ENCODE results near the gene MSI2.

MSI2 gene

DNA sequence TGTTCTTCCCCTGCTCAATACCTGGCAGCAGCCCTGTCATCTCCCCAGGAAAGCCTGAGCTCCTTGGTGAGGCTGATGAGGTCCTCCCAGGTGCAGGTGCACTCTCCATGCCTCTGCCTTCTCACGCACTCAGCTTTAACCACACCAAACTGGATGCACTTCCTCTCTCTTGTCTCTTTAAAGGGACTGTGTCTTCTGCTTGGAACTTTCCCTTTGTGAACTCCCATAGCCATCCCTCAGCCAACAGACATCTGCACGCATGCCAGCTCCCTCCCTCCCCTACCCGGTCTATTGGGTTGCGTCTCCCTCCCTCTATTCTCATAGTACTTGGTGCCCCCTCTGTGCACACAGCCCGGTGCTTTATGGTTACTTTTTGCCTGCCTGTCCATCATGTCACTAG, 231.2 kb downstream of the MSI2 start:
- Histone ChIP-seq H3K79me1 (ENCODE audit: low read length) (no peaks in the 10 kb centered on the region), H3K18ac (ENCODE audit: low read length) (no peak overlapping the region), H3K56ac (ENCODE audit: low read length) (no peak overlapping the region), H3K36me3 (ENCODE audit: control insufficient read depth, insufficient read depth, low read length) (no peaks in the 10 kb centered on the region), H2BK5ac (ENCODE audit: low read length) (no peak overlapping the region), H3K4me3 (ENCODE audit: low read length) (no peak overlapping the region), H3K27me3 (ENCODE audit: insufficient read depth, low read length, poor library complexity) (no peaks in the 10 kb centered on the region), H2BK120ac (ENCODE audit: low read depth, low read length) (no peak overlapping the region), H3K9ac (ENCODE audit: low read length) (no peak overlapping the region), H4K8ac (ENCODE audit: low read depth, low read length) (no peak overlapping the region), H3K79me2 (ENCODE audit: control insufficient read depth, insufficient read depth, low read length) (no peaks in the 10 kb centered on the region), H3K27ac (ENCODE audit: low read depth, low read length) (no peak overlapping the region), H3K4ac (ENCODE audit: low read depth, low read length) (no peak overlapping the region), H4K5ac (ENCODE audit: low read length) (no peak overlapping the region), H3K4me1 (ENCODE audit: control insufficient read depth, low read depth, low read length) (no peaks in the 10 kb centered on the region), H3K23ac (ENCODE audit: low read length) (no peak overlapping the region), H3K4me2 (ENCODE audit: low read length) (no peak overlapping the region), H2BK15ac (replicated peaks; ENCODE audit: low read depth) (no peak overlapping the region), H2AK5ac (ENCODE audit: low read length) (no peak overlapping the region)
- WGBS (ENCODE audit: extremely low coverage, insufficient coverage, low lambda C conversion rate): no CpG with 5 or more reads among the region's 5 CpGs
- no peak for DNase-seq

DNA sequence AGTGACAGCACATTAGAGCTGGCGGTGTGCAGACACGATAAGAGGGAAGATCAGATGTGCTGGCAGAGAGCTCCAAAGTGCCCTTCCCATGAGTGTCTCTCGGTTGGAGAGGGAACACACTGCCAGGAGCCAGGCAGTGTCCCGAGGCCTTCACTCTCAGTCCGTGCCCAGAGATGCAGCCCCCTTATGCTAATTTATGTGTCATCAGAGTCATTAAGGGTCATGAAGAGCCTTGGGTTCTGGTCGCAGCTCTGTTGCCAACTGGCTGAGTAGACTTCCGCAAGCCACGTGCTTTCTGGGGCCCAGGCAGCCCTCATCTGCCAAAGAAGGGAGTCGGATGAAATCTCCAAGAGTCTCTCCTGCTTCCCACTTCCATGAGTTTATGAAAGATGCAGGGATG, 232.5 kb downstream of the MSI2 start:
- H3K27me3 ChIP-seq (ENCODE audit: insufficient read depth, low read length, poor library complexity): no peaks in the 10 kb centered on the region
- no peak overlapping the region for H4K8ac ChIP-seq (ENCODE audit: low read depth, low read length)
- no CpG with 5 or more reads among the region's 9 CpGs for WGBS (ENCODE audit: extremely low coverage, insufficient coverage, low lambda C conversion rate)

DNA sequence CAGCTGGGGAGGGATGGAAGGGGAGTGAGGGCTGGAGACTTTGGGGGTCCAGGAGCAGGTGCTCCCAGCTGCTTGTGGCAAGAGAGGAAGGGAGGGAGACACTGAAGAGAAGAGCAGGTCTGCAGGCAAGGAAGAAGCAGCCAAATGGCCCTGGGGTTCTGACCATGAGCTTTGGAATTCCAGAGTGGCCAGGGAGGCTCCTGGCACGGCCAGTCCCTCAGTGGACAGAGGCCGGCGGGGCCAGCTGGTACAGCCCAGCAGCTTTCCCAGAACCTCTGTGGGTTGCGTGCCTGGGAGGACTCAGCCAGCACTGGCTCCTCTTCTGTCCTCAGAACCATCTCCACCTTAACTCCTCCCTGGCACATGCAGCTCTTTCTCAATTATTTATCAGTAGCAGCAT, 233.0 kb downstream of the MSI2 start:
- no peak for DNase-seq
- no peak overlapping the region for H3K27ac ChIP-seq (ENCODE audit: low read depth, low read length)
- H3K36me3 ChIP-seq (ENCODE audit: control insufficient read depth, insufficient read depth, low read length): no peaks in the 10 kb centered on the region
- no peak overlapping the region for H3K4me2 ChIP-seq (ENCODE audit: low read length)
- no peak overlapping the region for H4K8ac ChIP-seq (ENCODE audit: low read depth, low read length)
- H3K4me1 ChIP-seq (ENCODE audit: control insufficient read depth, low read depth, low read length): no peaks in the 10 kb centered on the region
- H3K79me2 ChIP-seq (ENCODE audit: control insufficient read depth, insufficient read depth, low read length): no peaks in the 10 kb centered on the region
- no peak overlapping the region for H2AK5ac ChIP-seq (ENCODE audit: low read length)
- H2BK5ac ChIP-seq (ENCODE audit: low read length): no peak overlapping the region
- no CpG with 5 or more reads among the region's 4 CpGs for WGBS (ENCODE audit: extremely low coverage, insufficient coverage, low lambda C conversion rate)
- no peak overlapping the region for H4K5ac ChIP-seq (ENCODE audit: low read length)
- no peak overlapping the region for H3K56ac ChIP-seq (ENCODE audit: low read length)
- no peaks in the 10 kb centered on the region for H3K79me1 ChIP-seq (ENCODE audit: low read length)
- H2BK120ac ChIP-seq (ENCODE audit: low read depth, low read length): no peak overlapping the region
- H3K27me3 ChIP-seq (ENCODE audit: insufficient read depth, low read length, poor library complexity): no peaks in the 10 kb centered on the region
- no peak overlapping the region for H3K4ac ChIP-seq (ENCODE audit: low read depth, low read length)
- no peak overlapping the region for H3K9ac ChIP-seq (ENCODE audit: low read length)
- no peak overlapping the region for H3K4me3 ChIP-seq (ENCODE audit: low read length)
- no peak overlapping the region for H3K18ac ChIP-seq (ENCODE audit: low read length)
- H3K23ac ChIP-seq (ENCODE audit: low read length): no peak overlapping the region
- H2BK15ac ChIP-seq (replicated peaks; ENCODE audit: low read depth): no peak overlapping the region

More for the DNA sequence above, 232.5 kb downstream of the MSI2 start:
- Histone ChIP-seq H3K9ac (ENCODE audit: low read length) (no peak overlapping the region), H3K18ac (ENCODE audit: low read length) (no peak overlapping the region), H2BK5ac (ENCODE audit: low read length) (no peak overlapping the region), H3K4me1 (ENCODE audit: control insufficient read depth, low read depth, low read length) (no peaks in the 10 kb centered on the region), H2AK5ac (ENCODE audit: low read length) (no peak overlapping the region), H3K4me3 (ENCODE audit: low read length) (no peak overlapping the region), H3K56ac (ENCODE audit: low read length) (no peak overlapping the region), H3K79me2 (ENCODE audit: control insufficient read depth, insufficient read depth, low read length) (no peaks in the 10 kb centered on the region), H2BK15ac (replicated peaks; ENCODE audit: low read depth) (no peak overlapping the region), H4K5ac (ENCODE audit: low read length) (no peak overlapping the region), H3K36me3 (ENCODE audit: control insufficient read depth, insufficient read depth, low read length) (no peaks in the 10 kb centered on the region), H3K4me2 (ENCODE audit: low read length) (no peak overlapping the region), H3K79me1 (ENCODE audit: low read length) (no peaks in the 10 kb centered on the region), H3K23ac (ENCODE audit: low read length) (no peak overlapping the region), H3K4ac (ENCODE audit: low read depth, low read length) (no peak overlapping the region), H3K27ac (ENCODE audit: low read depth, low read length) (no peak overlapping the region), H2BK120ac (ENCODE audit: low read depth, low read length) (no peak overlapping the region)
- no peak for DNase-seq

DNA sequence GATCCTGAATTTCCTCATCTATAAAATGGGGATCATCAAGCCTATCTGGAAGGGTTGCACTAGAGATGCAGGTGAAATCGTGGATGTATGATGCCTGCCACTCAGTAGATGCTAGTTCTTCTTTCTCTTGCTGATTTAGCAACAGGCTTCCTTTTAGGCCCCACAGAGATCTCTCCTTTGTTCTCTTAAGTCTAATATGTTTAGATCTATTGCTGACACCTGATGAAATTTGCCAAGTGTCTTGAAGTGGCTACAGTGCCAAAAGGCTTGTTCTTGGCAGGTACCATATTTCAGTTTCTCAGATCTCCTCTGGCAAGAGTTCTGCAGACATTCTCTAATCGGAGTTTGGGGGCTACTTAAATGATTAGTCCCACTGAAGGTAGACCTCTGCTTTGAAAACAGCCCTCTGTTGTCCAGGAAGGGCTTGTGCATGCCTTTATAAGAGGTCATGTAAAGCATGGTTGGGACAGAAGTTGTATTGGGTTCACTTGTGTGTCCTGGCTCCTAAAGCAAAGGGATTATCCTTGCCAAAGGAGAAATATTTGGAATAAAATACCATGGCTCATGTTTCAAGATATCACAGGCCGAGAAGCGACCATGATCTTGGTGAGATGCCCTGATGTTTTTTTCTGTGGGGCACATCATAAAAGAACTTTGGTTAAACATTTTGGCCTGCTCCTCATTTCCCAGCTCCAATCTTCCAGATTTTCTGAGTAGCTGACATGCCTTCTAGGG, 234.0 kb downstream of the MSI2 start:
- Histone ChIP-seq H3K23ac (ENCODE audit: low read length) (no peak overlapping the region), H3K27me3 (ENCODE audit: insufficient read depth, low read length, poor library complexity) (no peaks in the 10 kb centered on the region), H3K79me1 (ENCODE audit: low read length) (no peaks in the 10 kb centered on the region), H3K4me1 (ENCODE audit: control insufficient read depth, low read depth, low read length) (no peaks in the 10 kb centered on the region), H4K5ac (ENCODE audit: low read length) (no peak overlapping the region), H2BK5ac (ENCODE audit: low read length) (no peak overlapping the region), H2AK5ac (ENCODE audit: low read length) (no peak overlapping the region), H3K4me3 (ENCODE audit: low read length) (no peak overlapping the region), H4K8ac (ENCODE audit: low read depth, low read length) (no peak overlapping the region), H3K4me2 (ENCODE audit: low read length) (no peak overlapping the region), H3K27ac (ENCODE audit: low read depth, low read length) (no peak overlapping the region), H3K4ac (ENCODE audit: low read depth, low read length) (no peak overlapping the region), H3K9ac (ENCODE audit: low read length) (no peak overlapping the region), H3K36me3 (ENCODE audit: control insufficient read depth, insufficient read depth, low read length) (no peaks in the 10 kb centered on the region), H2BK120ac (ENCODE audit: low read depth, low read length) (no peak overlapping the region), H3K18ac (ENCODE audit: low read length) (no peak overlapping the region), H3K56ac (ENCODE audit: low read length) (no peak overlapping the region), H2BK15ac (replicated peaks; ENCODE audit: low read depth) (no peak overlapping the region), H3K79me2 (ENCODE audit: control insufficient read depth, insufficient read depth, low read length) (no peaks in the 10 kb centered on the region)
- WGBS (ENCODE audit: extremely low coverage, insufficient coverage, low lambda C conversion rate): no CpG with 5 or more reads among the region's 4 CpGs
- DNase-seq: no peak

DNA sequence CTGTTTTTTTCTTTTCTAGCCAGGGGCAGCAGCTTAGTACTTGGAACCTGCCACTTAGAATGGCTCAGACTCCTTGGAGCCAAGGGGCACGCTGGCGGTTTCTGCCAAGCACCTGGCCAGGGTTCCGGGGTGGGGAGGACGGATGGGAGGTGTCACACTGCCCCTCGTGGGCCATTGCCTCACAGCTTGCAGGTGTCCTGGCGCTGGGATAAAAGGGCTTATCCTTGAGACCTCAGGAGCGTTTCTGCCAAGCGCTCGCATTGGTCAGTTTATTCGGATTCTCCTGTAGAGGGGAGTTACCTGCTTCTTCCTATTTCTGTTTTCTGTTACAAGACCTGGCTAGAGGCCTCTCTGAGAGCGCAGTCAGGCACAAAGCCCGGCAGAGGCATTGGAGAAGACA, 234.6 kb downstream of the MSI2 start:
- Histone ChIP-seq H3K27me3 (ENCODE audit: insufficient read depth, low read length, poor library complexity) (no peaks in the 10 kb centered on the region), H2BK120ac (ENCODE audit: low read depth, low read length) (no peak overlapping the region), H3K9ac (ENCODE audit: low read length) (no peak overlapping the region), H3K23ac (ENCODE audit: low read length) (no peak overlapping the region), H2AK5ac (ENCODE audit: low read length) (no peak overlapping the region), H3K4me2 (ENCODE audit: low read length) (no peak overlapping the region), H3K27ac (ENCODE audit: low read depth, low read length) (no peak overlapping the region), H3K4me1 (ENCODE audit: control insufficient read depth, low read depth, low read length) (no peaks in the 10 kb centered on the region), H4K8ac (ENCODE audit: low read depth, low read length) (no peak overlapping the region), H3K4me3 (ENCODE audit: low read length) (no peak overlapping the region), H3K18ac (ENCODE audit: low read length) (no peak overlapping the region), H2BK5ac (ENCODE audit: low read length) (no peak overlapping the region), H3K79me1 (ENCODE audit: low read length) (no peaks in the 10 kb centered on the region), H3K36me3 (ENCODE audit: control insufficient read depth, insufficient read depth, low read length) (no peaks in the 10 kb centered on the region), H3K79me2 (ENCODE audit: control insufficient read depth, insufficient read depth, low read length) (no peaks in the 10 kb centered on the region), H3K4ac (ENCODE audit: low read depth, low read length) (no peak overlapping the region), H2BK15ac (replicated peaks; ENCODE audit: low read depth) (no peak overlapping the region), H3K56ac (ENCODE audit: low read length) (no peak overlapping the region), H4K5ac (ENCODE audit: low read length) (no peak overlapping the region)
- WGBS (ENCODE audit: extremely low coverage, insufficient coverage, low lambda C conversion rate): no CpG with 5 or more reads among the region's 12 CpGs
- DNase-seq: no peak

DNA sequence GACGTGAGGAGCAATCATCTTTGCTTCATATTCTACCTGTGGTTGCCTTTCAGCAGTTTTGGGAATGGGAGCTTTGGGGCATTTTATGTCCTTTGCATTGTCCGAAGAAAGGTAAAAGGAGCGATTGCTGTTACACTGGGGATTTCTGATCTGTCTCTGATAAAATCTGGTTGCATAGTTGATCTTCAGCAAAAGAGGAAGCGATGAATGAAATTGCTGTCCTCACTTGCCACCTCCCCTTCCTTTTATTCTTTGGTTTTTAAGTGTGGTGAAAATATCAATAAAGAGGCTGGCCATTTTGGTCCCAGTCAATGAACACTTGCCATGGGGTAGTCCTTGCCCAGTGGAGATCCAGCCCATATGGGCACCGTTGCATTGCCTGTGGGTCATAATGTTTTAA, 236.8 kb downstream of the MSI2 start:
- no peak overlapping the region for H3K56ac ChIP-seq (ENCODE audit: low read length)
- no peaks in the 10 kb centered on the region for H3K36me3 ChIP-seq (ENCODE audit: control insufficient read depth, insufficient read depth, low read length)
- H3K4me1 ChIP-seq (ENCODE audit: control insufficient read depth, low read depth, low read length): no peaks in the 10 kb centered on the region
- no peak for DNase-seq
- H2BK120ac ChIP-seq (ENCODE audit: low read depth, low read length): no peak overlapping the region
- no peak overlapping the region for H2AK5ac ChIP-seq (ENCODE audit: low read length)
- no peaks in the 10 kb centered on the region for H3K27me3 ChIP-seq (ENCODE audit: insufficient read depth, low read length, poor library complexity)
- no peak overlapping the region for H4K8ac ChIP-seq (ENCODE audit: low read depth, low read length)
- no peaks in the 10 kb centered on the region for H3K79me2 ChIP-seq (ENCODE audit: control insufficient read depth, insufficient read depth, low read length)
- H3K4ac ChIP-seq (ENCODE audit: low read depth, low read length): no peak overlapping the region
- no peak overlapping the region for H3K18ac ChIP-seq (ENCODE audit: low read length)
- no peak overlapping the region for H3K9ac ChIP-seq (ENCODE audit: low read length)
- no peak overlapping the region for H2BK15ac ChIP-seq (replicated peaks; ENCODE audit: low read depth)
- no peaks in the 10 kb centered on the region for H3K79me1 ChIP-seq (ENCODE audit: low read length)
- no peak overlapping the region for H3K4me2 ChIP-seq (ENCODE audit: low read length)
- no CpG with 5 or more reads among the region's 5 CpGs for WGBS (ENCODE audit: extremely low coverage, insufficient coverage, low lambda C conversion rate)
- H2BK5ac ChIP-seq (ENCODE audit: low read length): no peak overlapping the region
- no peak overlapping the region for H4K5ac ChIP-seq (ENCODE audit: low read length)
- H3K4me3 ChIP-seq (ENCODE audit: low read length): no peak overlapping the region
- no peak overlapping the region for H3K23ac ChIP-seq (ENCODE audit: low read length)
- H3K27ac ChIP-seq (ENCODE audit: low read depth, low read length): no peak overlapping the region
